Activated CD8-positive, alpha-beta memory T cell treated with anti-CD3 and anti-CD28 coated beads for 36 hours (primary cell): ENCODE results near the gene SCRN1. TPM values are rescaled to one million over a fixed set of nuclear protein-coding genes. Genes with fewer than 3 reads are reported as not detected.

Source experiments
- CTCF ChIA-PET: fragments of 350-600 bp; sonication (Branson Sonifier 250); formaldehyde crosslinking; loops from one replicate; lab custom pipeline; 2021; ENCODE audit warnings: antibody characterized with exemption; lab: Charles Lee
- POLR2A ChIA-PET: fragments of 350-600 bp; sonication (Branson Sonifier 250); formaldehyde crosslinking; loops from one replicate; lab custom pipeline; 2021; ENCODE audit warnings: antibody characterized with exemption; lab: Charles Lee
- total RNA-seq, 2 experiments: library from RNA; stranded (reverse); gene quantifications; one replicate each; pipeline ENCODE4 v1.2.3, GENCODE V29; 2021

The SCRN1 gene
- total RNA-seq, 2 experiments from 2014 or later = 3.4 to 4.7 TPM

GRCh38 chr7:30012757-30013156, 23.2 kb upstream of the SCRN1 start:
- POLR2A ChIA-PET = no interaction called here
- CTCF ChIA-PET = no interaction called here

- ChIA-PET POLR2A (no interaction called here), CTCF (no interaction called here)
Measured at GRCh38 chr7:30010021-30010420, 20.4 kb upstream of the SCRN1 start.

GRCh38 chr7:30005464-30005863, 15.9 kb upstream of the SCRN1 start:
- CTCF ChIA-PET = no interaction called here
- POLR2A ChIA-PET = no interaction called here

- CTCF ChIA-PET = no interaction called here
- POLR2A ChIA-PET = interaction anchor here (0.7 kb wide), 1 partner anchor 111 kb away, joined by 4 read pairs; no protein-coding TSS in a partner anchor
Measured at GRCh38 chr7:30003098-30003497, 13.5 kb upstream of the SCRN1 start.

- CTCF ChIA-PET = no interaction called here
- POLR2A ChIA-PET = no interaction called here
Measured at GRCh38 chr7:30001998-30002397, 12.4 kb upstream of the SCRN1 start.

GRCh38 chr7:29998489-29998888, 8.9 kb upstream of the SCRN1 start:
- CTCF ChIA-PET = no interaction called here
- POLR2A ChIA-PET = no interaction called here

- ChIA-PET CTCF (no interaction called here), POLR2A (no interaction called here)
Measured at GRCh38 chr7:29996321-29996720, 6.7 kb upstream of the SCRN1 start.

GRCh38 chr7:29995652-29996051, 6.1 kb upstream of the SCRN1 start:
- ChIA-PET CTCF (no interaction called here), POLR2A (no interaction called here)

GRCh38 chr7:29993140-29993539, 3.5 kb upstream of the SCRN1 start:
- ChIA-PET POLR2A (no interaction called here), CTCF (no interaction called here)

- CTCF ChIA-PET = no interaction called here
- POLR2A ChIA-PET = no interaction called here
Measured at GRCh38 chr7:29991937-29992336, 2.3 kb upstream of the SCRN1 start.

GRCh38 chr7:29990931-29991330, 1.3 kb upstream of the SCRN1 start:
- CTCF ChIA-PET = no interaction called here

GRCh38 chr7:29988424-29989256, 961 bp downstream of the SCRN1 start:
- ChIA-PET CTCF (no interaction called here), POLR2A (no interaction called here)

More at GRCh38 chr7:29990931-29991330, 1.3 kb upstream of the SCRN1 start:
- POLR2A ChIA-PET = no interaction called here

- ChIA-PET CTCF (no interaction called here), POLR2A (no interaction called here)
Measured at GRCh38 chr7:29987811-29988317, 1.7 kb downstream of the SCRN1 start.

GRCh38 chr7:29987083-29987482, 2.5 kb downstream of the SCRN1 start:
- ChIA-PET CTCF (interaction anchor here (1.6 kb wide), 1 partner anchor 27 kb away, joined by 3 read pairs; no protein-coding TSS in a partner anchor), POLR2A (no interaction called here)

GRCh38 chr7:29980151-29980550, 9.4 kb downstream of the SCRN1 start:
- POLR2A ChIA-PET = no interaction called here
- CTCF ChIA-PET = no interaction called here

GRCh38 chr7:29977886-29978651, 11.5 kb downstream of the SCRN1 start:
- CTCF ChIA-PET = no interaction called here
- POLR2A ChIA-PET = no interaction called here

- ChIA-PET POLR2A (no interaction called here), CTCF (no interaction called here)
Measured at GRCh38 chr7:29976673-29977415, 12.8 kb downstream of the SCRN1 start.

- POLR2A ChIA-PET = no interaction called here
- CTCF ChIA-PET = no interaction called here
Measured at GRCh38 chr7:29976266-29976665, 13.3 kb downstream of the SCRN1 start.

- POLR2A ChIA-PET = no interaction called here
Measured at GRCh38 chr7:29975561-29975960, 14.0 kb downstream of the SCRN1 start.

GRCh38 chr7:29974286-29974685, 15.3 kb downstream of the SCRN1 start:
- POLR2A ChIA-PET = no interaction called here
- CTCF ChIA-PET = no interaction called here

More at GRCh38 chr7:29975561-29975960, 14.0 kb downstream of the SCRN1 start:
- CTCF ChIA-PET = no interaction called here
